ENCODE results near the gene DIP2B.

GRCh38 chr12:50677858-50678257 is 173.1 kb downstream of the DIP2B start:
- TF ChIP-seq TARDBP (IDR thresholded peaks at IDR 0.05) (no peak), FOXM1 (IDR thresholded peaks at IDR 0.05; ENCODE audit: borderline replicate concordance) (no peak), FOXA1 (IDR thresholded peaks at IDR 0.05) (no peak), PKNOX1 (IDR thresholded peaks at IDR 0.05) (no peak), BHLHE40 (IDR thresholded peaks at IDR 0.05; ENCODE audit: borderline replicate concordance) (no peak), ARNT (IDR thresholded peaks at IDR 0.05) (no peak)

Measured in HEK293T (cell line).